Fibroblast of the aortic adventitia (primary cell): Measurements from ENCODE around the gene PRR14L. TPM values are rescaled to one million over a fixed set of nuclear protein-coding genes. Genes with fewer than 3 reads are reported as not detected.
"Not testable (repeated sequence)": the region's sequence is repeated elsewhere in the genome, so short reads cannot be mapped to it uniquely, and the experiment has no call there.

Source experiments
- DNase-seq: peaks from one replicate; pipeline ENCODE4 v3.0.0-alpha.2; 2010; ENCODE audit warnings: low read depth
- H3K4me3 ChIP-seq: 2 replicates; pipeline ENCODE4 v1.5.1; 2011; ENCODE audit warnings: low read depth, mild to moderate bottlenecking, control low read depth, low read length, moderate library complexity
- total RNA-seq: library from RNA; depleted of rRNA; stranded (reverse); fragments of >200 nt; gene quantifications from 2 replicates; pipeline ENCODE4 v1.2.3, GENCODE V29; 2012; ENCODE audit warnings: low replicate concordance
- TF ChIP-seq, protein P1 (sequence below): IDR thresholded peaks from 2 replicates; pipeline ENCODE4 v1.5.1; 2011; ENCODE audit warnings: mild to moderate bottlenecking, low read length, control low read depth, inconsistent platforms; ENCODE audit not compliant: insufficient read depth

Gene PRR14L
- total RNA-seq, 1 donor: 28.5 TPM

- H3K4me3 ChIP-seq: no peak overlapping the region
- DNase-seq: no peak
- TF ChIP-seq, protein P1, sequence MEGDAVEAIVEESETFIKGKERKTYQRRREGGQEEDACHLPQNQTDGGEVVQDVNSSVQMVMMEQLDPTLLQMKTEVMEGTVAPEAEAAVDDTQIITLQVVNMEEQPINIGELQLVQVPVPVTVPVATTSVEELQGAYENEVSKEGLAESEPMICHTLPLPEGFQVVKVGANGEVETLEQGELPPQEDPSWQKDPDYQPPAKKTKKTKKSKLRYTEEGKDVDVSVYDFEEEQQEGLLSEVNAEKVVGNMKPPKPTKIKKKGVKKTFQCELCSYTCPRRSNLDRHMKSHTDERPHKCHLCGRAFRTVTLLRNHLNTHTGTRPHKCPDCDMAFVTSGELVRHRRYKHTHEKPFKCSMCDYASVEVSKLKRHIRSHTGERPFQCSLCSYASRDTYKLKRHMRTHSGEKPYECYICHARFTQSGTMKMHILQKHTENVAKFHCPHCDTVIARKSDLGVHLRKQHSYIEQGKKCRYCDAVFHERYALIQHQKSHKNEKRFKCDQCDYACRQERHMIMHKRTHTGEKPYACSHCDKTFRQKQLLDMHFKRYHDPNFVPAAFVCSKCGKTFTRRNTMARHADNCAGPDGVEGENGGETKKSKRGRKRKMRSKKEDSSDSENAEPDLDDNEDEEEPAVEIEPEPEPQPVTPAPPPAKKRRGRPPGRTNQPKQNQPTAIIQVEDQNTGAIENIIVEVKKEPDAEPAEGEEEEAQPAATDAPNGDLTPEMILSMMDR: no peak
Observed at GRCh38 chr22:31715147-31715778, 34.7 kb downstream of the PRR14L start.

- H3K4me3 ChIP-seq, DNase-seq: not testable (repeated sequence)
Observed at GRCh38 chr22:31711226-31711625, 38.7 kb downstream of the PRR14L start.

GRCh38 chr22:31707519-31707918 is 42.4 kb downstream of the PRR14L start:
- no peak overlapping the region for H3K4me3 ChIP-seq
- no peak for DNase-seq
- TF ChIP-seq, protein P1: no peak

- TF ChIP-seq, protein P1: no peak
- DNase-seq: no peak
- no peak overlapping the region for H3K4me3 ChIP-seq
Observed at GRCh38 chr22:31695423-31695822, 54.5 kb downstream of the PRR14L start.

- not testable (repeated sequence) for H3K4me3 ChIP-seq, DNase-seq
Observed at GRCh38 chr22:31694046-31694445, 55.9 kb downstream of the PRR14L start.

- H3K4me3 ChIP-seq: no peak overlapping the region
- no peak for DNase-seq
- TF ChIP-seq, protein P1: no peak
Observed at GRCh38 chr22:31692186-31692886, 57.6 kb downstream of the PRR14L start.

GRCh38 chr22:31691408-31691807 is 58.5 kb downstream of the PRR14L start:
- no peak overlapping the region for H3K4me3 ChIP-seq
- DNase-seq: no peak
- TF ChIP-seq, protein P1: no peak
